ENCODE results near the gene ZBTB5.
A peak's percentile ranks its signal among the peaks of the same experiment; 100 is the strongest.
"Not testable (repeated sequence)": the region's sequence is repeated elsewhere in the genome, so short reads cannot be mapped to it uniquely, and the experiment has no call there.

ZBTB5 gene

GRCh38 chr9:37430841-37431597, 34.2 kb downstream of the ZBTB5 start:
- H3K36me3 ChIP-seq = peaks cover 82% of the 10 kb centered on the region

GRCh38 chr9:37429441-37430285, 35.6 kb downstream of the ZBTB5 start:
- Histone ChIP-seq H3K4me3 (ENCODE audit: low read depth, low read length) (no peak overlapping the region), H3K9me3 (ENCODE audit: severe bottlenecking) (no peaks in the 10 kb centered on the region), H3K27me3 (ENCODE audit: insufficient read depth, low read depth, severe bottlenecking) (no peaks in the 10 kb centered on the region), H3K27ac (no peak overlapping the region), H3K36me3 (peaks cover 78% of the 10 kb centered on the region)
- TF ChIP-seq CTCF (IDR thresholded peaks at IDR 0.05; ENCODE audit: low read depth, low read length) = no peak
- no peak for DNase-seq

More at GRCh38 chr9:37430841-37431597, 34.2 kb downstream of the ZBTB5 start:
- TF ChIP-seq CTCF (IDR thresholded peaks at IDR 0.05; ENCODE audit: low read depth, low read length) = peak; percentile 50
- Histone ChIP-seq H3K9me3 (ENCODE audit: severe bottlenecking) (no peaks in the 10 kb centered on the region), H3K27me3 (ENCODE audit: insufficient read depth, low read depth, severe bottlenecking) (no peaks in the 10 kb centered on the region), H3K4me3 (ENCODE audit: low read depth, low read length) (no peak overlapping the region), H3K27ac (peak overlapping the region; percentile 44)
- peak; percentile 59 for DNase-seq

- Histone ChIP-seq H3K36me3 (peaks cover 73% of the 10 kb centered on the region), H3K9me3 (ENCODE audit: severe bottlenecking) (no peaks in the 10 kb centered on the region), H3K4me3 (ENCODE audit: low read depth, low read length) (no peak overlapping the region), H3K27me3 (ENCODE audit: insufficient read depth, low read depth, severe bottlenecking) (no peaks in the 10 kb centered on the region), H3K27ac (no peak overlapping the region)
- DNase-seq = no peak
- TF ChIP-seq CTCF (IDR thresholded peaks at IDR 0.05; ENCODE audit: low read depth, low read length) = no peak
Measured at GRCh38 chr9:37428345-37428744, 36.9 kb downstream of the ZBTB5 start.

GRCh38 chr9:37426846-37427245, 38.4 kb downstream of the ZBTB5 start:
- Histone ChIP-seq H3K36me3 (peaks cover 69% of the 10 kb centered on the region), H3K9me3 (ENCODE audit: severe bottlenecking) (no peaks in the 10 kb centered on the region), H3K27ac (no peak overlapping the region), H3K4me3 (ENCODE audit: low read depth, low read length) (no peak overlapping the region), H3K27me3 (ENCODE audit: insufficient read depth, low read depth, severe bottlenecking) (no peaks in the 10 kb centered on the region)
- TF ChIP-seq CTCF (IDR thresholded peaks at IDR 0.05; ENCODE audit: low read depth, low read length) = no peak
- no peak for DNase-seq

GRCh38 chr9:37426431-37426830, 38.8 kb downstream of the ZBTB5 start:
- DNase-seq; H3K4me3 ChIP-seq (ENCODE audit: low read depth, low read length); H3K27me3 ChIP-seq (ENCODE audit: insufficient read depth, low read depth, severe bottlenecking); H3K9me3 ChIP-seq (ENCODE audit: severe bottlenecking); H3K27ac ChIP-seq: not testable (repeated sequence)
- H3K36me3 ChIP-seq = peaks cover 66% of the 10 kb centered on the region

- DNase-seq = no peak
- Histone ChIP-seq H3K4me3 (ENCODE audit: low read depth, low read length) (no peak overlapping the region), H3K36me3 (peaks cover 57% of the 10 kb centered on the region), H3K27ac (no peak overlapping the region), H3K27me3 (ENCODE audit: insufficient read depth, low read depth, severe bottlenecking) (no peaks in the 10 kb centered on the region), H3K9me3 (ENCODE audit: severe bottlenecking) (no peaks in the 10 kb centered on the region)
- TF ChIP-seq CTCF (IDR thresholded peaks at IDR 0.05; ENCODE audit: low read depth, low read length) = no peak
Measured at GRCh38 chr9:37425298-37425752, 39.9 kb downstream of the ZBTB5 start.
